Panc1 (cell line): ENCODE data around the gene HMCES.
"Not testable (repeated sequence)": the region's sequence is repeated elsewhere in the genome, so short reads cannot be mapped to it uniquely, and the experiment has no call there.

Experiments used
- CTCF ChIP-seq: fragments of 450-650 bp; IDR thresholded peaks from 2 replicates; pipeline ENCODE4 v1.5.1; 2017; ENCODE audit warnings: mild to moderate bottlenecking
- SIN3A ChIP-seq: IDR thresholded peaks from 2 replicates; pipeline ENCODE4 v1.6.1; 2012; ENCODE audit warnings: low read depth, mild to moderate bottlenecking, low read length, moderate library complexity, borderline replicate concordance; ENCODE audit not compliant: insufficient read depth

GRCh38 chr3:129339833-129340232, 61.2 kb downstream of the HMCES start:
- not testable (repeated sequence) for TF ChIP-seq CTCF, SIN3A
